GM12891 (cell line): Measurements from ENCODE around the gene NCAM1.

ENCODE experiments used
- PAX5 ChIP-seq: IDR thresholded peaks from 2 replicates; pipeline ENCODE4 v1.6.1; 2011; ENCODE audit warnings: low read length, moderate library complexity, mild to moderate bottlenecking; ENCODE audit not compliant: insufficient read depth, severe bottlenecking
- POLR2A ChIP-seq: IDR thresholded peaks from 2 replicates; pipeline ENCODE4 v1.6.1; 2011; ENCODE audit warnings: low read depth, low read length, control low read depth
- POLR2AphosphoS5 ChIP-seq: IDR thresholded peaks from 2 replicates; pipeline ENCODE4 v1.6.1; 2011; ENCODE audit warnings: low read depth, low read length, control low read depth
- POU2F2 ChIP-seq: IDR thresholded peaks from 2 replicates; pipeline ENCODE4 v1.6.1; 2011; ENCODE audit warnings: low read depth, mild to moderate bottlenecking, control low read depth, low read length, moderate library complexity
- SPI1 ChIP-seq: IDR thresholded peaks from 2 replicates; pipeline ENCODE4 v1.6.1; 2011; ENCODE audit warnings: low read depth, low read length, control low read depth
- TAF1 ChIP-seq: IDR thresholded peaks from 2 replicates; pipeline ENCODE4 v1.6.1; 2011; ENCODE audit warnings: low read depth, low read length, control low read depth

DNA sequence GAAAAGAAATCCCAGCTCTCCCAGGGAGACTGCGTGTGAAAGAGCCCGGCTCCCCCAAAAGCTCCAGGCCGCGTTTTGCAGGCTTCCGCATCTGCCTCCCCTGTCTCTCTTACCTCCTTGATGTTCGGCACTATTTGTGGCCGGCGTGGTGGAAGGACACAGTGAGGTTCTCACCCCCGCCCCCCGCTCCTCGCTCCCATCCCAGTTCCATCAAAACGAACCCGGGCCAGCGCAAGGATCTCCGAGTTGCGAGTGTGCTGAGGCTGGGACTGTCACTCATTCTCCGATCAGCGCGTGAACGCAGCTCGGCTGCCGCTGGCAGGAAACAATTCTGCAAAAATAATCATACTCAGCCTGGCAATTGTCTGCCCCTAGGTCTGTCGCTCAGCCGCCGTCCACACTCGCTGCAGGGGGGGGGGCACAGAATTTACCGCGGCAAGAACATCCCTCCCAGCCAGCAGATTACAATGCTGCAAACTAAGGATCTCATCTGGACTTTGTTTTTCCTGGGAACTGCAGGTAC is at the start of gene NCAM1:
- TF ChIP-seq PAX5 (no peak), TAF1 (no peak), POLR2AphosphoS5 (no peak), POLR2A (no peak), POU2F2 (no peak), SPI1 (no peak)
